IgD-negative memory B cell (primary cell): ENCODE results near the gene LENEP. TPM values are rescaled to one million over a fixed set of nuclear protein-coding genes. Genes with fewer than 3 reads are reported as not detected.

Source experiments
- H3K27ac Mint-ChIP-seq, 3 donors: one replicate each; pipeline ENCODE4 v1.8.0; 2020 to 2022; ENCODE audit warnings: mild to moderate bottlenecking in 3 of 3, mixed read lengths in 3 of 3, moderate library complexity in 1 of 3
- H3K27me3 Mint-ChIP-seq: one replicate; pipeline ENCODE4 v1.8.0; 2021; ENCODE audit warnings: mixed read lengths
- H3K36me3 Mint-ChIP-seq: one replicate; pipeline ENCODE4 v1.8.0; 2020; ENCODE audit warnings: mild to moderate bottlenecking, mixed read lengths
- H3K4me1 Mint-ChIP-seq, 3 donors: one replicate each; pipeline ENCODE4 v1.8.0; 2020 to 2022; ENCODE audit warnings: mixed read lengths in 3 of 3, mild to moderate bottlenecking in 1 of 3
- H3K4me3 Mint-ChIP-seq, 4 donors: one replicate each; pipeline ENCODE4 v1.8.0; 2020 to 2022; ENCODE audit warnings: mild to moderate bottlenecking in 4 of 4, mixed read lengths in 4 of 4, moderate library complexity in 3 of 4
- H3K9me3 Mint-ChIP-seq, 3 donors: one replicate each; pipeline ENCODE4 v1.8.0; 2020 to 2021; ENCODE audit warnings: mixed read lengths in 3 of 3, mild to moderate bottlenecking in 1 of 3
- polyA plus RNA-seq: library from polyadenylated mRNA; unstranded; fragments of 300-500 nt; fragmentation: Illumina TruSeq; gene quantifications from one replicate; pipeline ENCODE4 v1.2.3, GENCODE V29; 2021

LENEP gene
- polyA plus RNA-seq, 1 donor from 2014 or later = not detected

- H3K36me3 Mint-ChIP-seq = peaks cover 6% of the 10 kb centered on the region
- H3K4me1 Mint-ChIP-seq = peaks cover 32 to 47% (median 36%) of the 10 kb centered on the region in 3 donors
- H3K27ac Mint-ChIP-seq = peak overlapping the region; percentile 63 to 83 (median 69)
- H3K9me3 Mint-ChIP-seq = no peaks in the 10 kb centered on the region
- peak overlapping the region; percentile 6 to 43 (median 18) for H3K4me3 Mint-ChIP-seq
- no peaks in the 10 kb centered on the region for H3K27me3 Mint-ChIP-seq
Observed at GRCh38 chr1:155012776-155013602, 19.6 kb downstream of the LENEP start.

- no peaks in the 10 kb centered on the region for H3K9me3 Mint-ChIP-seq
- no peaks in the 10 kb centered on the region for H3K27me3 Mint-ChIP-seq
- peak overlapping the region in 1 of 3 donors; percentile 72 for H3K27ac Mint-ChIP-seq
- H3K36me3 Mint-ChIP-seq = peaks cover 6% of the 10 kb centered on the region
- peaks cover 32 to 49% (median 35%) of the 10 kb centered on the region in 3 donors for H3K4me1 Mint-ChIP-seq
- H3K4me3 Mint-ChIP-seq = peak overlapping the region in 2 of 4 donors; percentile 35 to 63
Observed at GRCh38 chr1:155013632-155014031, 20.2 kb downstream of the LENEP start.

GRCh38 chr1:155014709-155015508 is 21.5 kb downstream of the LENEP start:
- Mint-ChIP-seq H3K4me1 (peaks cover 27 to 45% (median 31%) of the 10 kb centered on the region in 3 donors), H3K27me3 (no peaks in the 10 kb centered on the region), H3K36me3 (peaks cover 2% of the 10 kb centered on the region), H3K4me3 (peak overlapping the region in 3 of 4 donors; percentile 39 to 90 (median 63)), H3K9me3 (no peaks in the 10 kb centered on the region), H3K27ac (peak overlapping the region in 2 of 3 donors; percentile 78 to 84)

GRCh38 chr1:155015527-155016230 is 22.3 kb downstream of the LENEP start:
- peak overlapping the region; percentile 65 to 90 (median 70) for H3K4me3 Mint-ChIP-seq
- no peaks in the 10 kb centered on the region for H3K27me3 Mint-ChIP-seq
- H3K36me3 Mint-ChIP-seq = peaks cover 2% of the 10 kb centered on the region
- no peaks in the 10 kb centered on the region for H3K9me3 Mint-ChIP-seq
- peaks cover 25 to 43% (median 26%) of the 10 kb centered on the region in 3 donors for H3K4me1 Mint-ChIP-seq
- peak overlapping the region; percentile 78 to 93 (median 87) for H3K27ac Mint-ChIP-seq

DNA sequence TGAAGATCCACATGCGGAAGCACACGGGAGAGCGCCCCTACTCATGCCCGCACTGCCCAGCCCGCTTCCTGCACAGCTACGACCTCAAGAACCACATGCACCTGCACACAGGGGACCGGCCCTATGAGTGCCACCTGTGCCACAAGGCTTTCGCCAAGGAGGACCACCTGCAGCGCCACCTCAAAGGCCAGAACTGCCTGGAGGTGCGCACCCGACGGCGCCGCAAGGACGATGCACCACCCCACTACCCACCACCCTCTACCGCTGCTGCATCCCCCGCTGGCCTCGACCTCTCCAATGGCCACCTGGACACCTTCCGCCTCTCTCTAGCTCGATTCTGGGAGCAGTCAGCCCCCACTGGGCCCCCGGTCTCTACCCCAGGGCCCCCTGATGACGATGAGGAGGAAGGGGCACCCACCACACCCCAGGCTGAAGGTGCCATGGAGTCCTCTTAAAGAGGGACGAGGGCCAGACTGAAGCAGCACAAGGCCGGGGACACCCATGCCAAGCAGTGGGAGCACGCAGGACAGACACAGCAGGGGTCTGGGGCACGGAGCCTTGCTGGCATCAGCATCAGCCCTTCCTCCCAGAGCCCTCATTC is 22.9 kb downstream of the LENEP start:
- Mint-ChIP-seq H3K27me3 (no peaks in the 10 kb centered on the region), H3K36me3 (peaks cover 2% of the 10 kb centered on the region), H3K27ac (peak overlapping the region; percentile 78 to 93 (median 87)), H3K4me1 (peaks cover 25 to 40% (median 26%) of the 10 kb centered on the region in 3 donors), H3K4me3 (peak overlapping the region; percentile 65 to 90 (median 79)), H3K9me3 (no peaks in the 10 kb centered on the region)

GRCh38 chr1:155017041-155017945 is 23.9 kb downstream of the LENEP start:
- Mint-ChIP-seq H3K4me3 (peak overlapping the region; percentile 76 to 91 (median 90)), H3K27me3 (no peaks in the 10 kb centered on the region), H3K4me1 (peaks cover 25 to 38% (median 30%) of the 10 kb centered on the region in 3 donors), H3K27ac (peak overlapping the region; percentile 78 to 93 (median 87)), H3K36me3 (peaks cover 2% of the 10 kb centered on the region), H3K9me3 (no peaks in the 10 kb centered on the region)

DNA sequence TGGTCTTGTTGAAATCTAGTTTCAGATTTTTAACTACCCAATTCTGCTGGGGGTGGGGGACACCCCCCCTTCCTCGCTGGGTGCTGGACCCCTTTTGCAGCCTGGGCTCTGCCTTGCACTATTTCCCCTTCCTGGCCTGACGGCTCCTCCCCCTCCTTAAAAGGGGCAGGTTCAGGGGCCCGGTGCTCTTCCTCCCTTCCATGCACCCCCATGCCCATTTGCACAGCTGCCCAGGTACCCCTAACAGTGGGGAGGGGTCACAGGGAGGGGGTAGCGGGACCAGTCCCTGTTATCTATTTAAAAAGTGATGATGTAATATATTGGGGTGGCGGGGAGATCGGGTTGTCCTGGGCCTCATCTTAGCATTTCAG is 24.5 kb downstream of the LENEP start:
- peaks cover 2% of the 10 kb centered on the region for H3K36me3 Mint-ChIP-seq
- H3K4me3 Mint-ChIP-seq = peak overlapping the region; percentile 76 to 91 (median 90)
- H3K27ac Mint-ChIP-seq = peak overlapping the region; percentile 76 to 81 (median 78)
- peaks cover 18 to 32% (median 30%) of the 10 kb centered on the region in 3 donors for H3K4me1 Mint-ChIP-seq
- no peaks in the 10 kb centered on the region for H3K9me3 Mint-ChIP-seq
- H3K27me3 Mint-ChIP-seq = no peaks in the 10 kb centered on the region

DNA sequence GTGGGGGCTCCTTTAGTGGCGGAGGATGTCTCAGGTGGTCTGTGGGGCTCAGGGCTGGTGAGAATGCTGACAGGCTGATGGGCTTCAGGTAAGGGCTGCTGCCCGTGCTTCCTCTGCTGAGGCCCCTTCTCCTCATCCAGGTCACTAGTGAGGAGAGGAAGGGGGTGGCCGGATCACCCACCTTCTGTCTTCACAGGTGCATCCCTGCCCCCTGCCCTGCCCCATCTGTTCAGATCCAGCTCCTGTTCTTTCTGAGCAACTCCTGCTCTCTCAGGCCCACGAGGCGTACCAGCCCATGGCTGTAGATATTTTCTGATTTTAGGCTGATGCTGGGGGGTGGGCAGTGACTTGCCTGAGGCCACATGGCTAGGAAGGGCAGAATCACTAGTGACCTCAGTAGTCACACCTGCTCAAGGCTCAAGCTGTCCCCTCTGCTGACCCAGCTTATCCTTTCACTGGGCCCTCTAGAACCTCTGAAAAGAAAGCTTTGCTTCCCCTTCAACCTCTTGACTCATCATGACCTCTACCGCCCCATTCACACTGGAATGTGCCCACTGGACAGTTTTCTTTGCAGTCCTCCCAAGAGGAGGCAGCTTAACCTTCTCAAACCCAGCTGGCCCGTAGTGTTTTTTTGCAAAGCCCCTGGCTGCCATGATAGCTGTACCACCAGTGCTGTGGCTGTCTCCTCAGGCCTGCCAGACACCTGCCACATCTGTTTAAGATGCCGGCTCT is 25.4 kb downstream of the LENEP start:
- H3K27me3 Mint-ChIP-seq = no peaks in the 10 kb centered on the region
- peak overlapping the region; percentile 49 to 69 (median 59) for H3K27ac Mint-ChIP-seq
- H3K4me1 Mint-ChIP-seq = peaks cover 14 to 28% (median 27%) of the 10 kb centered on the region in 3 donors
- H3K36me3 Mint-ChIP-seq = peaks cover 2% of the 10 kb centered on the region
- H3K9me3 Mint-ChIP-seq = no peaks in the 10 kb centered on the region
- H3K4me3 Mint-ChIP-seq = peak overlapping the region in 3 of 4 donors; percentile 53 to 77 (median 74)

- H3K4me1 Mint-ChIP-seq = peaks cover 7 to 22% (median 19%) of the 10 kb centered on the region in 3 donors
- no peaks in the 10 kb centered on the region for H3K9me3 Mint-ChIP-seq
- H3K36me3 Mint-ChIP-seq = peaks cover 2% of the 10 kb centered on the region
- peak overlapping the region; percentile 49 to 69 (median 59) for H3K27ac Mint-ChIP-seq
- peak overlapping the region in 3 of 4 donors; percentile 23 to 77 (median 53) for H3K4me3 Mint-ChIP-seq
- no peaks in the 10 kb centered on the region for H3K27me3 Mint-ChIP-seq
Observed at GRCh38 chr1:155019377-155020245, 26.2 kb downstream of the LENEP start.

- H3K4me1 Mint-ChIP-seq = peaks cover 0 to 9% (median 7%) of the 10 kb centered on the region in 3 donors
Observed at GRCh38 chr1:155022136-155022926, 28.9 kb downstream of the LENEP start.

GRCh38 chr1:155022927-155023236 is 29.5 kb downstream of the LENEP start:
- no peak overlapping the region for H3K4me3 Mint-ChIP-seq
- peak overlapping the region in 2 of 3 donors; percentile 45 to 82 for H3K27ac Mint-ChIP-seq
- H3K27me3 Mint-ChIP-seq = no peaks in the 10 kb centered on the region
- peaks cover 2% of the 10 kb centered on the region for H3K36me3 Mint-ChIP-seq
- H3K9me3 Mint-ChIP-seq = no peaks in the 10 kb centered on the region
- peaks cover 0 to 7% (median 6%) of the 10 kb centered on the region in 3 donors for H3K4me1 Mint-ChIP-seq

More at GRCh38 chr1:155022136-155022926, 28.9 kb downstream of the LENEP start:
- Mint-ChIP-seq H3K27me3 (no peaks in the 10 kb centered on the region), H3K4me3 (no peak overlapping the region), H3K36me3 (peaks cover 2% of the 10 kb centered on the region), H3K9me3 (no peaks in the 10 kb centered on the region), H3K27ac (peak overlapping the region in 2 of 3 donors; percentile 45 to 82)
